OCI-LY7 (cell line): Measurements from ENCODE around the gene GALK1.

Source experiments
- EZH2phosphoT487 ChIP-seq: fragments of 200-600 bp; sonication (generic); IDR thresholded peaks from 2 replicates; pipeline ENCODE4 v1.6.1; 2018; ENCODE audit warnings: low read depth, borderline replicate concordance, mild to moderate bottlenecking, mixed run types, antibody characterized with exemption, low read length, moderate library complexity, mixed read lengths
- TF ChIP-seq, protein P1 (sequence below): fragments of 200-600 bp; sonication (generic); conservative IDR thresholded peaks from 2 replicates; pipeline ENCODE4 v1.5.1; 2014; ENCODE audit warnings: mild to moderate bottlenecking, antibody characterized with exemption, low read length, moderate library complexity, mixed read lengths

DNA sequence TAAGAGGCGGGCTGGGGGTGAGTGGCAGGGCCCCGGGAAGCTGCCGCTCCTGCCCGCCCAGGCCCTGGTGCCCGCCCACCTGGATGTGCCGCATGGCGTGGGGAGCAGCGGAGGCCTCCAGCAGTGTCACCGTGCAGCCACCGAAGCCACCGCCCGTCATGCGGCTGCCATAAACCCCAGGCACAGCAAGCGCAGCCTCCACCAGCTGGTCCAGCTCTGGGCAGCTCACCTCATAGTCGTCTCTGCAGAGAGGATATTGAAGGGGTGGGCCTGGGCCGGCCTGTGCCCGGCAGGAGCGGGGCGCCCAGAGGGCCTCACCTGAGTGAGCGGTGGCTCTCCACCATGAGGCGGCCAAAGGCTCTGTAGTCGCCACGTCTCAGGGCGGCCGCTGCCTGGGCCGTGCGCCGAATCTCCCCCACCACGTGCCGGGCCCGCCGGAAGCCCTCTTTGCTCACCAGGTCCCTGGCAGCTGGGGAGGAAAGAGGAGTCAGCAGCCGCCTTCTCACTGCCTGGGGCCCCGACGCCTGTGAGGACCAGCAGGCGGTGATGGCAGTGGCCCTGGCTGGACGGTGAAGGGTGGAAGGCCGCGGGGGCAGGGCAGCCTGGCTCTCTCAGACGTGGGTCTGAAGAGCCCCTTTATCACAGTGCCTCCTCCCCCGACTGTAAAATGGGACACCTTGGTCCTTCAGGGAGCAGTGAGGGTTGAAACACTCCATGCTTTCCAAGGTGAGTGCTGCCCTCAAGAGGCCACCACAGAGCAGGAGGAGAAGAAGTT lies 6.7 kb downstream of the GALK1 start:
- TF ChIP-seq, protein P1, sequence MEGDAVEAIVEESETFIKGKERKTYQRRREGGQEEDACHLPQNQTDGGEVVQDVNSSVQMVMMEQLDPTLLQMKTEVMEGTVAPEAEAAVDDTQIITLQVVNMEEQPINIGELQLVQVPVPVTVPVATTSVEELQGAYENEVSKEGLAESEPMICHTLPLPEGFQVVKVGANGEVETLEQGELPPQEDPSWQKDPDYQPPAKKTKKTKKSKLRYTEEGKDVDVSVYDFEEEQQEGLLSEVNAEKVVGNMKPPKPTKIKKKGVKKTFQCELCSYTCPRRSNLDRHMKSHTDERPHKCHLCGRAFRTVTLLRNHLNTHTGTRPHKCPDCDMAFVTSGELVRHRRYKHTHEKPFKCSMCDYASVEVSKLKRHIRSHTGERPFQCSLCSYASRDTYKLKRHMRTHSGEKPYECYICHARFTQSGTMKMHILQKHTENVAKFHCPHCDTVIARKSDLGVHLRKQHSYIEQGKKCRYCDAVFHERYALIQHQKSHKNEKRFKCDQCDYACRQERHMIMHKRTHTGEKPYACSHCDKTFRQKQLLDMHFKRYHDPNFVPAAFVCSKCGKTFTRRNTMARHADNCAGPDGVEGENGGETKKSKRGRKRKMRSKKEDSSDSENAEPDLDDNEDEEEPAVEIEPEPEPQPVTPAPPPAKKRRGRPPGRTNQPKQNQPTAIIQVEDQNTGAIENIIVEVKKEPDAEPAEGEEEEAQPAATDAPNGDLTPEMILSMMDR: peak; percentile 71
- TF ChIP-seq EZH2phosphoT487: no peak
